GM23248 (cell line): ENCODE data around the gene TCEA2.

Experiments used
- EZH2 ChIP-seq: fragments of 200-600 bp; sonication (generic); IDR thresholded peaks from 2 replicates; pipeline ENCODE4 v1.6.1; 2018; ENCODE audit warnings: antibody characterized with exemption, mild to moderate bottlenecking; ENCODE audit not compliant: insufficient read depth, poor library complexity, severe bottlenecking
- EZH2phosphoT487 ChIP-seq: fragments of 200-600 bp; sonication (generic); IDR thresholded peaks from 2 replicates; pipeline ENCODE4 v1.6.1; 2018; ENCODE audit warnings: antibody characterized with exemption, moderate library complexity, mild to moderate bottlenecking, low read depth; ENCODE audit not compliant: insufficient read depth

- no peak for TF ChIP-seq EZH2
- TF ChIP-seq EZH2phosphoT487: no peak
These were observed 38.1 kb downstream of the TCEA2 start for GRCh38 chr20:64100946-64101688.
